Upper lobe of left lung (tissue), 4 donors: Measurements from ENCODE around the gene GNB3.

ENCODE experiments used
- CTCF ChIP-seq, 6 experiments: fragments of 450-650 bp in 4 of 6; fragments of 200-600 bp in 2 of 6; sonication (generic) in 2 of 6; IDR thresholded peaks; one replicate each; pipeline ENCODE4 v1.5.1; 2016 to 2019; ENCODE audit warnings: antibody characterized with exemption in 6 of 6
- POLR2A ChIP-seq, 4 donors: fragments of 450-650 bp; IDR thresholded peaks; one replicate each; pipeline ENCODE4 v1.5.1; 2016 to 2017; ENCODE audit warnings: antibody characterized with exemption in 4 of 4, mild to moderate bottlenecking in 2 of 4

- TF ChIP-seq CTCF (IDR thresholded peaks at IDR 0.05), result no peak
- TF ChIP-seq POLR2A (IDR thresholded peaks at IDR 0.05), result no peak
Observed at GRCh38 chr12:6838854-6839253, 1.9 kb upstream of the GNB3 start.
